ENCODE measurements around the gene AQP5. TPM values are rescaled to one million over a fixed set of nuclear protein-coding genes. Genes with fewer than 3 reads are reported as not detected.
A peak's percentile ranks its signal among the peaks of the same experiment; 100 is the strongest.

AQP5 gene
- not detected in 2 replicates for total RNA-seq (2014; rRNA removed; shearing (Covaris generic))

- DNase-seq (ENCODE audit: low read depth), result no peak
These were observed at the start of gene AQP5 for GRCh38 chr12:49961111-49961922. AQP5 (plus strand) TSS chr12:49961872; CDS start chr12:49962018, 146 bp downstream.

DNA sequence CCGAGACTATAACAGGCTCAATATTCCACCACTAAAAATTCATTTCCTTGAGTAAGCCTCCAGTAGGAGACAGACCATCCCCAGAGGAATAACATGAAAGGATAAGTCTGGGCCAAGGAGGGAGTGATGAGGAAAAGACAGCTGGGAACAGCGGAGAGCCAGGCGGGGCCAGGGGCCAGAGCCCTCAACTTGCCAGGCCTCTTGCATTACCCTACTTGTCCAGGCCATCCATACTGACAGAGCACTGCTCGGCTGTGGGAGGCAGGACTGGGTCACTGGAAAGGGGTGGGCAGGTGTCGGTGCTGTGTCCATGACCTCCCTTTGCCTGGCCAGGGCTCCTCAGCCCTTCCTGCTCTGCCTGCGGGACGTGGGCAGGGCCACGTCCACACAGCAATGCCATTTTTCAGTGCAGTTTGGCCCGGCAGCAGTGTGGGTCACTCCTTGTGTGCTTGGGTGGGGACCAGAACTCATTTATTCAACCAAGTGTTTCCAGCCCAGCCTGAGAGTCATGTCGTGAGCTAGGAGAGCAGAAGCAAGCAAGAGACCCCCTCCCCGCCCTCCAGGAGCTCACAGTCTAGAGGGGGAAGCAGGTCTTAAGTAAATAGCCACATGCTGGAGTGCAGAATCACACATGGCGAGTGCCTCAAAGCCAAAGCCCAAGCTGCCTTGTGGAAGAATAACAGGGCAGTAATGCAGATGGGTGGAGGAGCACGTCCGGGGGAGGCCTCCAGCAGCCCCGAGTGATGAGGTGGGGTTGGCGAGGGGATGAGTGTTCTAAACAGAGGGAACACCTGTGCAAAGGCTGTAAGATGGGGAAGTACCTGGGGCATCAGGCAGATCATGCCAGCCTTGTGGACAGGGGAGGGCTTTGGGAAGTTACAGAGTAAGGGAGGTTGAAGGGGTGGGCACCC is 49.1 kb upstream of the AQP5 start:
- no peak for DNase-seq (ENCODE audit: low read depth)

- no peak for DNase-seq (ENCODE audit: low read depth)
These were observed 45.3 kb upstream of the AQP5 start for GRCh38 chr12:49916129-49916919.

GRCh38 chr12:49917166-49917787 is 44.4 kb upstream of the AQP5 start:
- no peak for DNase-seq (ENCODE audit: low read depth)

- DNase-seq (ENCODE audit: low read depth), result no peak
These were observed 43.9 kb upstream of the AQP5 start for GRCh38 chr12:49917788-49918173.

- DNase-seq (ENCODE audit: low read depth), result no peak
These were observed 41.3 kb upstream of the AQP5 start for GRCh38 chr12:49920241-49920914.

GRCh38 chr12:49920915-49921286 is 40.8 kb upstream of the AQP5 start:
- no peak for DNase-seq (ENCODE audit: low read depth)

DNA sequence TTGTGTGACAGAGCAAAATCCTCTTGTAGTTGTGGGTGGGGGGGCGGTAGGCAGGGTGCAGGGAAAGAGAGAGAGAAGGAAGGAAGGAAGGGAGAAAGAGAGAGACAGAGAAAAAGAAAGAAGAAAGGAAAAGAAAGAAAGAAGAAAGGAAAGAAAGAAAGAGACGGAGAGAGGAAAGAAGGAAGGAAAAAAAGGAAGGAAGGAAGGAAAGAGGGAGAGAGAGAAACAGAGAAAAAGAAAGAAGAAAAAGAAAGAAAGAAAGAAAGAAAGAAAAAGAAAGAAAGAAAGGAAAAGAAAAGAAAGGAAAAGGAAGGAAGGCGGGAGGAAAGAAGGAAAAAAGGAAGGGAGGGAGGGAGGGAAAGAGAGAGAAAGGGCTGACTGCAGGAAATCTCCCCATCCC is 40.4 kb upstream of the AQP5 start:
- no peak for DNase-seq (ENCODE audit: low read depth)

DNA sequence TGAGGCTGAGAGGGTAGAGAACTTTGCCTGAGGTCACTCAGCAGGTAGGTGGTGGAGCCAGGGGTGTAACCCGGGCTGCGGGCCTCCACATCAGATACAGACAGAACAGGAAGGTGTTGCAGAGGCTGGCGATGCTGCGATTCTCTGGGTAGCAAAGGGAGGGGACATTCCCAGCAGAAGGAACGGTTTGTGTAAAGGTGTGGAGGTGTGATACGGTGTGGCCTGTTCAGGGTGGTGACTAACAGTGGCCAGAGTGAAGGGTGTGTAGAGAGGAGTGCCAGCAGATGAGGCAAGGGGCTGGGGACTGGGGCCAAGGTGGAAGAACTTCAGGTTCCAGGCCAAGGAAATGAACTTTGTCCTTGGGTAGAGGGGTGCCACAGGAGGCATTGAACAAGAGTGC is 39.7 kb upstream of the AQP5 start:
- no peak for DNase-seq (ENCODE audit: low read depth)

DNA sequence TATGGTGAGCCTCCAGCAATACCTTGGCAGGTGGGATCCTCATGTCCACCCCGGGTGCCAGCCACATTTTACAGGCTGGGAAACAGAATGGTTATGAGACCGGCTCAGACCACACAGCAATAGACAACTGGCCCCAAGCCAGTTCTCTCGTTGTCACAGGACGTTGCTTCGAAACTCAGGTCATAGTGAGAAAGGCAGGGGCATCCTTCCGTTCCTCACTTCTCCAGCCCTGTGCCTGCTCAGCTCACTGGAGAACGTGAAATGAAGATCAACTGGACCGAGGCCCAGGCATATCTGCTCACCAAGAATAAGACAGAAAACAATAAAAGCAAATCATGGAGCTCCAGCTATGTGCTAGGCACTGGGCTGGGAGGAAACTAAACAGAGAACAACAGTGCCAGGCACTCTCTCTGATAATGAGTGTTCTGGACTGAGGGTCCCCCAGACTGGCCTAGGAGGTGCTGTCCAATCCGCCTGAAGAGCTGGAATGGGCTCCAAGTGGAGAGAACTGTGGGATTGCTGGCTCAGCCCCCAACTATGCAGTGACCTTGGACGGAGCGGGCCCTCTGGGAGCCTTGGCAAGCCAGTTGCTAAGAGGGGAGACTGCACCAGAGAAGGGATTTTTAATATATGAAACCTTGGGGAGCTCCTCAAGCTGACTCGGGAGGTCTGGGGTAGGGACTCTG is 39.2 kb upstream of the AQP5 start:
- DNase-seq (ENCODE audit: low read depth), result no peak

GRCh38 chr12:49923035-49923644 is 38.5 kb upstream of the AQP5 start:
- DNase-seq (ENCODE audit: low read depth), result no peak

- DNase-seq (ENCODE audit: low read depth), result no peak
These were observed 37.7 kb upstream of the AQP5 start for GRCh38 chr12:49923880-49924556.

- no peak for DNase-seq (ENCODE audit: low read depth)
These were observed 36.9 kb upstream of the AQP5 start for GRCh38 chr12:49924628-49925246.

GRCh38 chr12:49925433-49926204 is 36.1 kb upstream of the AQP5 start:
- no peak for DNase-seq (ENCODE audit: low read depth)

GRCh38 chr12:49928471-49928870 is 33.2 kb upstream of the AQP5 start:
- no peak for DNase-seq (ENCODE audit: low read depth)

DNA sequence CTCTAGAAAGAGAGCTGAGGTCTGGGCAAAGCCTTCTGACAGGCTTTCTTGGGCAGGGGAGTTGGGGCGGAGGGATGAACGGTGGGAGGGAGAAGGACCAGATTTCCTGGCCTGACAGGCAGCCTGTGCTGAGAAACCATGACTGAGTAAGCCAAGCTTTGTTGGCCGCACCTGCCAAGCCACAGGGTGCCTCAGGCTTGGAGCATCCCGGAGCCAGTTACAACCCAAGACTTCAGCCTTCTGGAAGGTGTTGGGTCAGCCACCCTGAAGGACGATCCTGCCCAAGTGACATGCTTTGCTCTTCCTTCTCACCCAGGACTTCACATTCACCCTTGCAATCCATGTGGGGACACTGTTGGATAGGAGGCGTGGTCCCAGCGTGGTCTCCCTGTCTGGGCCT is 32.1 kb upstream of the AQP5 start:
- DNase-seq (ENCODE audit: low read depth), result no peak

DNA sequence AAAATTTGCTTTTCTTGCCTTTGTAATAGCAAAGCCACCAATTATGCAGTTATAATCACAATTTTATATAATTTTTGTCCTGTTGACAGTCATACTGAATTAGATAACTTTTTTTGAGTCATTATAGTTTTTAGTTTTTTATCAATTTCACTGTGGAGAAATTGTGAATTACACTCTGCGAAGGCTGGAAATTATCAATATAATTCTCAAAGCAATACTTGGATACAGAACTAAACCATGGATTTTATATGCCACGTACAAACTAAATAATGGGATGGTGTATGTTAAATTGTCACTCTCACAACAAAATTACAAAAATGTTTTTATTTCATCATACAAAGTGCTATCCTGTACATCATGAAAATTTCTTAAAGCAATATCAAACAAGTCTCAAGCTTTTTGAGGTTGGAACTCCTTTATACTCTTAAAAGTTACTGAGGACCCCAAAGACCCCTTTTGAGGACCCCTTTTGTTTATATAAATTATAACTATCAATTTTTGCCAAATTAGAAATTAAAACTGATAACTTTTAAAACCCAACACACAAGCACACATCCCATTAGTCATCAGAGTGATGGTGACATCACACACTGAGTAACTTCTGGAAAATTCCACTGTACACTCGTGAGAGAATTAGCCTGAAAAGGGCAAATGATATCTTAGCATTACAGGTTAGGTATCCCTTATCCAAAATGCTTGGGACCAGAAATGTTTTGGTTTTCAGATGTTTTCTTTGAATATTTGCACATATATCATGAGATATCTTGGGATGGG is 31.0 kb upstream of the AQP5 start:
- DNase-seq (ENCODE audit: low read depth), result peak; percentile 48

Measured in Daoy (cell line).